Measurements from ENCODE around the gene PRL. TPM values are rescaled to one million over a fixed set of nuclear protein-coding genes. Genes with fewer than 3 reads are reported as not detected.

PRL gene
- total RNA-seq, 4 donors from 2014 or later, result not detected

DNA sequence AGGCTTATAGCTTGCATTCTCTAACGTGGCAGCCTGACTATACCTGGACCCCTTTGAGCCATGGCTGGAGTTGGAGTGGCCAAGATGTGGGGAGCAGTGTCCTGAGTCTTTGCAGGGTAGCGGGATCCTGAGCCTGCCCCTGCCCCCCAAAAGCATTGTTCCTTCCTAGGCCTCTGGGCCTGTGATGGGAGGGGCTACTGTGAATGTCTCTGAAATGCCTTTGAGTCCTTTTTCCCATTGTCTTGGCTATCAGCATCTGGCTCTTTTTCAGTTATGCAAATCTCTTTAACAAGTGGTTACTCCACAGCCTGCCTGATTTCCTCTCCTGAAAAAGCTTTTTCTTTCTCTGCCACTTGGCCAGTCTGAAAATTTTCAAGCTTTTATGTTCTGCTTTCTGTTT is 17.0 kb upstream of the PRL start:
- Histone ChIP-seq H3K9me3 (no peaks in the 10 kb centered on the region), H3K4me3 (replicated peaks in 1 of 3) (no peak overlapping the region), H3K27me3 (no peaks in the 10 kb centered on the region), H3K36me3 (no peaks in the 10 kb centered on the region), H3K27ac (no peak overlapping the region), H3K4me1 (no peaks in the 10 kb centered on the region)
- DNase-seq, result no peak
- WGBS, 2 donors, result 89 to 98% methylated on average over 2 of the region's 2 CpGs
- no peak for TF ChIP-seq CTCF (IDR thresholded peaks at IDR 0.05)
- intact Hi-C loops (cut with DNase I), result no loop called here

GRCh38 chr6:22308939-22309338 is 12.1 kb upstream of the PRL start:
- Histone ChIP-seq H3K27ac (no peak overlapping the region), H3K4me1 (no peaks in the 10 kb centered on the region), H3K36me3 (no peaks in the 10 kb centered on the region), H3K9me3 (no peaks in the 10 kb centered on the region), H3K4me3 (replicated peaks in 1 of 3) (no peak overlapping the region), H3K27me3 (no peaks in the 10 kb centered on the region)
- no peak for DNase-seq
- TF ChIP-seq POLR2A (IDR thresholded peaks at IDR 0.05) (no peak), CTCF (IDR thresholded peaks at IDR 0.05) (no peak)
- intact Hi-C loops (cut with DNase I), result no loop called here
- WGBS, 2 donors, result 86 to 93% methylated on average over 2 of the region's 2 CpGs

- no peaks in the 10 kb centered on the region for H3K36me3 ChIP-seq
- H3K27me3 ChIP-seq, result no peaks in the 10 kb centered on the region
- DNase-seq, result no peak
- no peaks in the 10 kb centered on the region for H3K4me1 ChIP-seq
- intact Hi-C loops (cut with DNase I), result no loop called here
- WGBS, 2 donors, result 87 to 90% methylated on average over 3 of the region's 3 CpGs
- H3K27ac ChIP-seq, result no peak overlapping the region
- no peaks in the 10 kb centered on the region for H3K9me3 ChIP-seq
- no peak overlapping the region for H3K4me3 ChIP-seq (replicated peaks in 1 of 3)
- TF ChIP-seq POLR2A (IDR thresholded peaks at IDR 0.05) (no peak), CTCF (IDR thresholded peaks at IDR 0.05) (no peak)
Measured at GRCh38 chr6:22306741-22307466, 10.1 kb upstream of the PRL start.

- H3K9me3 ChIP-seq, result no peaks in the 10 kb centered on the region
- H3K4me3 ChIP-seq (replicated peaks in 1 of 3), result no peak overlapping the region
- no peak overlapping the region for H3K27ac ChIP-seq
- H3K4me1 ChIP-seq, result no peaks in the 10 kb centered on the region
- DNase-seq, result no peak
- H3K36me3 ChIP-seq, result no peaks in the 10 kb centered on the region
- WGBS, 2 donors, result 52 to 56% methylated on average over 1 of the region's 1 CpG
- H3K27me3 ChIP-seq, result no peaks in the 10 kb centered on the region
- no peak for TF ChIP-seq CTCF (IDR thresholded peaks at IDR 0.05)
- no peak for TF ChIP-seq POLR2A (IDR thresholded peaks at IDR 0.05)
- intact Hi-C loops (cut with DNase I), result no loop called here
Measured at GRCh38 chr6:22302838-22303237, 6.0 kb upstream of the PRL start.

- Histone ChIP-seq H3K4me1 (no peaks in the 10 kb centered on the region), H3K4me3 (replicated peaks in 1 of 3) (no peak overlapping the region), H3K36me3 (no peaks in the 10 kb centered on the region), H3K27me3 (no peaks in the 10 kb centered on the region), H3K9me3 (no peaks in the 10 kb centered on the region), H3K27ac (no peak overlapping the region)
- intact Hi-C loops (cut with DNase I), result no loop called here
- TF ChIP-seq POLR2A (IDR thresholded peaks at IDR 0.05), result no peak
- no peak for TF ChIP-seq CTCF (IDR thresholded peaks at IDR 0.05)
- WGBS, 2 donors, result 87 to 88% methylated on average over 4 of the region's 4 CpGs
- DNase-seq, result no peak
Measured at GRCh38 chr6:22300273-22300998, 3.6 kb upstream of the PRL start.
